HL-60/S4 treated with retinoic acid at 250 ng/mL for 4 days and 3 days (cell line): ENCODE results near the gene TSPAN4.

Source experiments
- in situ Hi-C: fragments of 300-500 bp; cut with MboI; formaldehyde crosslinking; loops from 2 replicates; pipeline ENCODE4 v1.7.0; 2022; ENCODE audit warnings: low sequenced_read_pairs

TSPAN4 gene

GRCh38 chr11:821512-822371, 20.9 kb upstream of the TSPAN4 start:
- in situ Hi-C loops = no loop called here

GRCh38 chr11:823441-824291, 19.0 kb upstream of the TSPAN4 start:
- in situ Hi-C loops = no loop called here

- in situ Hi-C loops = no loop called here
Observed at GRCh38 chr11:824292-824880, 18.3 kb upstream of the TSPAN4 start.

- in situ Hi-C loops = no loop called here
Observed at GRCh38 chr11:824942-825341, 17.7 kb upstream of the TSPAN4 start.

- in situ Hi-C loops = no loop called here
Observed at GRCh38 chr11:825366-826226, 17.1 kb upstream of the TSPAN4 start.

GRCh38 chr11:826227-826621, 16.4 kb upstream of the TSPAN4 start:
- in situ Hi-C loops = no loop called here

GRCh38 chr11:826836-827145, 15.9 kb upstream of the TSPAN4 start:
- in situ Hi-C loops = no loop called here

GRCh38 chr11:827146-827896, 15.3 kb upstream of the TSPAN4 start:
- in situ Hi-C loops = no loop called here

- in situ Hi-C loops = no loop called here
Observed at GRCh38 chr11:827897-828192, 14.8 kb upstream of the TSPAN4 start, which contains the start of gene CRACR2B. TSS of gene CRACR2B (plus strand) at chr11:827919. CDS start at chr11:828608, 689 bp downstream.

- in situ Hi-C loops = no loop called here
Observed at GRCh38 chr11:828506-829175, 14.0 kb upstream of the TSPAN4 start.

GRCh38 chr11:829176-829846, 13.3 kb upstream of the TSPAN4 start:
- in situ Hi-C loops = no loop called here

GRCh38 chr11:829847-830294, 12.8 kb upstream of the TSPAN4 start:
- in situ Hi-C loops = no loop called here

GRCh38 chr11:830295-831117, 12.1 kb upstream of the TSPAN4 start:
- in situ Hi-C loops = no loop called here

GRCh38 chr11:831118-831864, 11.4 kb upstream of the TSPAN4 start:
- in situ Hi-C loops = no loop called here

- in situ Hi-C loops = no loop called here
Observed at GRCh38 chr11:831961-832528, 10.6 kb upstream of the TSPAN4 start.

GRCh38 chr11:832529-833113, 10.0 kb upstream of the TSPAN4 start, which contains the start of gene CD151:
TSS of gene CD151 (plus strand) at chr11:832952. CDS start at chr11:836070, 3,118 bp downstream.
- in situ Hi-C loops = no loop called here
